Immature natural killer cell (primary cell): ENCODE data around the gene MATN4. TPM values are rescaled to one million over a fixed set of nuclear protein-coding genes. Genes with fewer than 3 reads are reported as not detected.

Source experiments
- DNase-seq, 3 donors: peaks; one replicate each; pipeline ENCODE4 v3.0.0; 2022; ENCODE audit warnings: mixed read lengths in 1 of 3
- H3K27ac Mint-ChIP-seq, 6 donors: one replicate each; pipeline ENCODE4 v1.8.0; 2020; ENCODE audit warnings: mixed read lengths in 6 of 6, mild to moderate bottlenecking in 5 of 6, inconsistent platforms in 4 of 6, moderate library complexity in 3 of 6
- H3K27me3 Mint-ChIP-seq, 3 donors: one replicate each; pipeline ENCODE4 v1.8.0; 2020 to 2021; ENCODE audit warnings: low read depth in 3 of 3, mild to moderate bottlenecking in 3 of 3, mixed read lengths in 3 of 3, moderate library complexity in 3 of 3, inconsistent platforms in 1 of 3
- H3K36me3 Mint-ChIP-seq, 3 donors: one replicate each; pipeline ENCODE4 v1.8.0; 2020; ENCODE audit warnings: mixed read lengths in 3 of 3, inconsistent platforms in 2 of 3, mild to moderate bottlenecking in 2 of 3
- H3K4me1 Mint-ChIP-seq, 2 donors: one replicate each; pipeline ENCODE4 v1.8.0; 2020; ENCODE audit warnings: inconsistent platforms in 2 of 2, mild to moderate bottlenecking in 2 of 2, mixed read lengths in 2 of 2, moderate library complexity in 1 of 2
- H3K4me3 Mint-ChIP-seq, 5 donors: one replicate each; pipeline ENCODE4 v1.8.0; 2020; ENCODE audit warnings: mild to moderate bottlenecking in 5 of 5, mixed read lengths in 5 of 5, inconsistent platforms in 3 of 5, moderate library complexity in 3 of 5
- H3K9me3 Mint-ChIP-seq, 6 donors: one replicate each; pipeline ENCODE4 v1.8.0; 2020; ENCODE audit warnings: mild to moderate bottlenecking in 6 of 6, mixed read lengths in 6 of 6, inconsistent platforms in 4 of 6, moderate library complexity in 3 of 6
- polyA plus RNA-seq, 3 donors: library from polyadenylated mRNA; unstranded; fragments of 300-500 nt; fragmentation: Illumina TruSeq; gene quantifications; one replicate each; pipeline ENCODE4 v1.2.3, GENCODE V29; 2021

Gene MATN4
- polyA plus RNA-seq, 3 donors from 2014 or later: not detected

- Mint-ChIP-seq H3K4me3 (peak overlapping the region in 1 of 5 donors; percentile 40), H3K27ac (no peak overlapping the region), H3K9me3 (no peaks in the 10 kb centered on the region), H3K4me1 (peaks cover 8 to 14% of the 10 kb centered on the region in 2 donors), H3K27me3 (peaks cover 3 to 5% (median 4%) of the 10 kb centered on the region in 3 donors), H3K36me3 (no peaks in the 10 kb centered on the region)
- DNase-seq: no peak
Observed at GRCh38 chr20:45345104-45345936, 37.2 kb upstream of the MATN4 start.

DNA sequence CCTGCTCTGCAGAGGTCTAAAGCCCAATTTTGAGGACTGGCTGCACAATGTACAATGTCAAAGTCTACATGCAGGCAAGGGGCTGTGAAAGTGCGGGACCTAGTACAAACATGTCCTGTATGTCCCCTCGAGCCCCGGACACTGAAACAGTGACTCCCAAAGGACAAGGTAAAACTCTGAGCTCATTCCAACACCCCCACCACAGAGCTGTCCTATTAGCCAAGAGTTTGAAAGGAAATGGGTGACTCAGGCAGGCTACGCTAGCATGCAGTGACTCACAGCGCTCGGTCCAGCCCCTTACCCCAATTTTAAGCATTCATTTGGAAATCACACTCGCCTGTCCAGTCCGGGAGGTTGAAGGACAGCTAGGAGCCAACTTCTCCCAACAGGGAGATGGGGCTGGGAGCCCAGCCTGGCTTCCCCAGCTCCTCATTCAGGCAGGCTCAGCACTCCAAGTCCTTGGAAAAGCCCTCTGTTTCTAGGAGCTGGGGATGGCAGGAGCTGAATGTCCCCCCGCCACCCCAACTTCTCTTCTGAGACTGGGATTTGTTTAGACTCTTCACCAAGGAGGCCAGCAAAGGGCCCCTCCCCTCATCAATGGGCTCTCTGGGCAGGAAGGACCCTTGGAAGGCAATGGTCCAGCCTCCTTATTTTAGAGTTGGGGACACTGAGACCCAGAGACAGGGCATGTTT, 36.2 kb upstream of the MATN4 start:
- H3K27ac Mint-ChIP-seq: no peak overlapping the region
- H3K4me1 Mint-ChIP-seq: peaks cover 8 to 14% of the 10 kb centered on the region in 2 donors
- peaks cover 3 to 5% (median 4%) of the 10 kb centered on the region in 3 donors for H3K27me3 Mint-ChIP-seq
- H3K36me3 Mint-ChIP-seq: no peaks in the 10 kb centered on the region
- DNase-seq: no peak
- H3K4me3 Mint-ChIP-seq: no peak overlapping the region
- no peaks in the 10 kb centered on the region for H3K9me3 Mint-ChIP-seq

DNA sequence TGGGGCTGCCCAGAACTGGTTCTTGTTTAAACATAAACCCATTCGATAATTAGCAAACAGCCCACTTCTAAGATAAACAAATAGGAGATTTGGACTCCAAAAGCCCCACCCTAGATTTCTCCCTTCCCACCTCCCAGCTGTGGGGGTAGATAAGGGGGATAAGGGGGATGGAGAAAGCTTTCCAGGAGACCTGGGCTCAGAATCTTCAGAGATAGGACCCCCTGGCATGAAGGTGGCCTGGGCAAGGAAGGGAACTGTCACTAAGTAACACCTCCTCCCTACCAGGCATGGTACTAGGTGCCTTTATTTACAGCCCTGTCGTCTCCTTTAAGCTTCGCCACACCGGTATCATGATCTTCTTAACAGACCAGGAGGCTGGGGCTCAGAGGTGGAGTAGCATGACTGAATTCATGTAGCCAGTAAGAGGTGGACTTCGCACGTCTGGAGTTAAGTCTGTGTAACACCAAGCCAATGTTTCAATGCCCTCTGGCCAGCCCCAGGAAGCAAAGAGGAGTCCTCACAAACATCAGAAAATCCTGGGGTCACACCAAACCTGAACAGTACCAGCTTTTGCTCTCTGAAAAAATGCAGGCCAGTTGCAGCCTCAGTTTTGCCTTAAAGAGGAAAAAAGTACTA, 35.6 kb upstream of the MATN4 start:
- H3K4me3 Mint-ChIP-seq: no peak overlapping the region
- H3K27ac Mint-ChIP-seq: no peak overlapping the region
- no peaks in the 10 kb centered on the region for H3K9me3 Mint-ChIP-seq
- peaks cover 8 to 14% of the 10 kb centered on the region in 2 donors for H3K4me1 Mint-ChIP-seq
- no peak for DNase-seq
- H3K27me3 Mint-ChIP-seq: peaks cover 3 to 5% (median 4%) of the 10 kb centered on the region in 3 donors
- no peaks in the 10 kb centered on the region for H3K36me3 Mint-ChIP-seq

- H3K36me3 Mint-ChIP-seq: no peaks in the 10 kb centered on the region
- peaks cover 3 to 5% (median 4%) of the 10 kb centered on the region in 3 donors for H3K27me3 Mint-ChIP-seq
- DNase-seq: no peak
- no peak overlapping the region for H3K4me3 Mint-ChIP-seq
- no peak overlapping the region for H3K27ac Mint-ChIP-seq
- peaks cover 8 to 14% of the 10 kb centered on the region in 2 donors for H3K4me1 Mint-ChIP-seq
- no peaks in the 10 kb centered on the region for H3K9me3 Mint-ChIP-seq
Observed at GRCh38 chr20:45342855-45343531, 34.9 kb upstream of the MATN4 start.

- no peak overlapping the region for H3K4me3 Mint-ChIP-seq
- H3K27me3 Mint-ChIP-seq: peaks cover 0 to 5% (median 3%) of the 10 kb centered on the region in 3 donors
- H3K9me3 Mint-ChIP-seq: no peaks in the 10 kb centered on the region
- H3K4me1 Mint-ChIP-seq: peaks cover under 1 to 8% of the 10 kb centered on the region in 2 donors
- DNase-seq: no peak
- H3K36me3 Mint-ChIP-seq: no peaks in the 10 kb centered on the region
- H3K27ac Mint-ChIP-seq: no peak overlapping the region
Observed at GRCh38 chr20:45341939-45342854, 34.1 kb upstream of the MATN4 start.

DNA sequence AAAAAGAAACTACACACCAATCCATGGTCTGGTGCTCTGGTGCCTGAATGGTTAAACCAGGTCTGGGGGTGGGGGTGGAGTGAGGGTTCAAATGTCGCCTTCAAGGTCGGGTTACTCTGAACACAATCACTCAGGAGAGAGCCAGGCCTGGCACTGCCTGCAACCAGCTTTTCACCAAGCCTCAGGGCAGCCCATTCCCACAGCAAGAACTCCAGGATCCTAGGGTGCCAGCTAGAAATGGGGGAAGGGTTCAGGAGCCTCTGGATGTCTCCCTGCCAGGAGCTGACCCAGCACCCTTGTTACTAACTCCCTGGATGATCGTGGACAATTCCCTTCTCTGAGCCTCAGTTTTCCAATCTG, 33.5 kb upstream of the MATN4 start:
- H3K27ac Mint-ChIP-seq: no peak overlapping the region
- H3K27me3 Mint-ChIP-seq: peaks cover 0 to 5% (median 1%) of the 10 kb centered on the region in 3 donors
- H3K9me3 Mint-ChIP-seq: no peaks in the 10 kb centered on the region
- no peaks in the 10 kb centered on the region for H3K36me3 Mint-ChIP-seq
- no peak for DNase-seq
- peaks cover 0 to 1% of the 10 kb centered on the region in 2 donors for H3K4me1 Mint-ChIP-seq
- no peak overlapping the region for H3K4me3 Mint-ChIP-seq

GRCh38 chr20:45340951-45341350, 32.9 kb upstream of the MATN4 start:
- H3K27me3 Mint-ChIP-seq: peaks cover 0 to 5% (median 0%) of the 10 kb centered on the region in 3 donors
- H3K27ac Mint-ChIP-seq: no peak overlapping the region
- H3K4me3 Mint-ChIP-seq: no peak overlapping the region
- no peaks in the 10 kb centered on the region for H3K36me3 Mint-ChIP-seq
- no peaks in the 10 kb centered on the region for H3K9me3 Mint-ChIP-seq
- no peaks in the 10 kb centered on the region for H3K4me1 Mint-ChIP-seq
- DNase-seq: no peak

GRCh38 chr20:45340236-45340847, 32.2 kb upstream of the MATN4 start:
- H3K27me3 Mint-ChIP-seq: peaks cover 0 to 3% (median 0%) of the 10 kb centered on the region in 3 donors
- H3K4me1 Mint-ChIP-seq: no peaks in the 10 kb centered on the region
- H3K27ac Mint-ChIP-seq: no peak overlapping the region
- no peak overlapping the region for H3K4me3 Mint-ChIP-seq
- H3K9me3 Mint-ChIP-seq: no peaks in the 10 kb centered on the region
- DNase-seq: no peak
- no peaks in the 10 kb centered on the region for H3K36me3 Mint-ChIP-seq

- H3K27ac Mint-ChIP-seq: no peak overlapping the region
- peaks cover 0 to 3% (median 0%) of the 10 kb centered on the region in 3 donors for H3K27me3 Mint-ChIP-seq
- no peaks in the 10 kb centered on the region for H3K36me3 Mint-ChIP-seq
- no peaks in the 10 kb centered on the region for H3K4me1 Mint-ChIP-seq
- DNase-seq: no peak
- no peaks in the 10 kb centered on the region for H3K9me3 Mint-ChIP-seq
- H3K4me3 Mint-ChIP-seq: no peak overlapping the region
Observed at GRCh38 chr20:45339799-45340198, 31.7 kb upstream of the MATN4 start.

GRCh38 chr20:45339084-45339483, 31.0 kb upstream of the MATN4 start:
- H3K36me3 Mint-ChIP-seq: no peaks in the 10 kb centered on the region
- no peak overlapping the region for H3K4me3 Mint-ChIP-seq
- DNase-seq: no peak
- H3K9me3 Mint-ChIP-seq: no peaks in the 10 kb centered on the region
- peaks cover 0 to 3% (median 0%) of the 10 kb centered on the region in 3 donors for H3K27me3 Mint-ChIP-seq
- H3K27ac Mint-ChIP-seq: no peak overlapping the region
- no peaks in the 10 kb centered on the region for H3K4me1 Mint-ChIP-seq

DNA sequence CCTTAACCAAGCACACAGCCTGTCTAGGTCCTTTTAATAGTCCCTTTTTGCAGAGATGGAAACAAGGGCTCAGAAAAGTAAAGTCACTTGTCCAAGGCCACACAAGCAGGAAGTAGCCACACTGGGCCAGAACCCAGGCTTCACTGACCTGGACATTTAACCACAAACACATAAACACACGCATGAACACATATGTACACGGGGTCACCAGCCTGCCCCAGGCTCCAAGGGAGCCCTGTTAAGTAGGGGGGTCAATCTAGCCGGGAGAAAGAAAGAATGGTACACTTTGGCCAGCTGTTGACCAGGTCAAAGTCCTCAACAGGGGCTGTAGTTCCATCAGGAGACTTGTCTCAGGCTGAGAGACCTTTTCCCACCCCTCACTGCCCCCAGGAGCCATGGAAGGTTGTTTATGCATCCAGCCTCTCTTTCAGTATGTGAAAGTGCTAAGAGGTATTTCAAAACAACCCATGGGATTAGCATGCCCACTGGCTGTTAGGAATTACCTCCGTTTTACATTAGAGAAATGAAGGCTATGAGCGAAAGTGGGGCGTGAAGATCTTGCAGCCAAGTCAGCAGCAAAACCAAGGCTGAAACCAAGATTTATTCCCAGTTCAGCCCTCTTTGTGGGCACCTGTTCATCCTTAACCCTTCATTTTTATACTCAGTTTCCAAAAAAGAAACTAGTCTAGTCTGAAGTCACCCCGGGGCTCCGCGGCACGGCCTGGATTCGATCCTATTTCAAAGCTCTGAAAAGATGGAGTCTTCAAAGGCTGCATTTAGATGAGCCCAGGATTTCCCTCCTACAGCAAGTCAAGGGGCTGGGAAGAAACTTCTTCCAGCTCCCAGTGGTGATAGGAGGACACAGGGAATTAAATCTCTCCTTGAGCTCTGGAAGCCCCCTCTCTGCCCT, 30.3 kb upstream of the MATN4 start:
- H3K4me3 Mint-ChIP-seq: no peak overlapping the region
- no peak for DNase-seq
- H3K27ac Mint-ChIP-seq: no peak overlapping the region
- H3K9me3 Mint-ChIP-seq: no peaks in the 10 kb centered on the region
- H3K27me3 Mint-ChIP-seq: peaks cover 0 to 3% (median 0%) of the 10 kb centered on the region in 3 donors
- no peaks in the 10 kb centered on the region for H3K4me1 Mint-ChIP-seq
- H3K36me3 Mint-ChIP-seq: no peaks in the 10 kb centered on the region
